HG02981 (cell line): Measurements from ENCODE around the gene SLC35B3.
"Not testable (repeated sequence)": the region's sequence is repeated elsewhere in the genome, so short reads cannot be mapped to it uniquely, and the experiment has no call there.

Experiments
- ATAC-seq: cut with Tn5 transposase; IDR thresholded peaks from one replicate; pipeline ENCODE4 v1.9.1; 2021; ENCODE audit warnings: mild to moderate bottlenecking, moderate library complexity; ENCODE audit not compliant: unreplicated experiment

The SLC35B3 gene

GRCh38 chr6:8435093-8435844, at the start of gene SLC35B3:
Gene SLC35B3, minus strand, starts transcription at chr6:8435545.
- ATAC-seq, result peak; percentile 93

- ATAC-seq, result no peak
Measured at GRCh38 chr6:8483650-8484049, 48.3 kb upstream of the SLC35B3 start.

- peak; percentile 87 for ATAC-seq
Measured at GRCh38 chr6:8481727-8482126, 46.4 kb upstream of the SLC35B3 start.

- no peak for ATAC-seq
Measured at GRCh38 chr6:8478418-8478817, 43.1 kb upstream of the SLC35B3 start.

- ATAC-seq, result no peak
Measured at GRCh38 chr6:8476656-8477055, 41.3 kb upstream of the SLC35B3 start.

GRCh38 chr6:8468552-8469356, 33.4 kb upstream of the SLC35B3 start:
- no peak for ATAC-seq

- no peak for ATAC-seq
Measured at GRCh38 chr6:8462694-8463093, 27.3 kb upstream of the SLC35B3 start.

- no peak for ATAC-seq
Measured at GRCh38 chr6:8462169-8462568, 26.8 kb upstream of the SLC35B3 start.

GRCh38 chr6:8446391-8446790, 11.0 kb upstream of the SLC35B3 start:
- ATAC-seq, result no peak

- not testable (repeated sequence) for ATAC-seq
Measured at GRCh38 chr6:8445930-8446329, 10.6 kb upstream of the SLC35B3 start.

GRCh38 chr6:8442150-8442549, 6.8 kb upstream of the SLC35B3 start:
- no peak for ATAC-seq

- no peak for ATAC-seq
Measured at GRCh38 chr6:8441452-8441851, 6.1 kb upstream of the SLC35B3 start.

GRCh38 chr6:8439601-8440268, 4.4 kb upstream of the SLC35B3 start:
- no peak for ATAC-seq

GRCh38 chr6:8437813-8438212, 2.5 kb upstream of the SLC35B3 start:
- no peak for ATAC-seq

- no peak for ATAC-seq
Measured at GRCh38 chr6:8436966-8437365, 1.6 kb upstream of the SLC35B3 start.

- no peak for ATAC-seq
Measured at GRCh38 chr6:8435845-8436168, 462 bp upstream of the SLC35B3 start.

- peak; percentile 22 for ATAC-seq
Measured at GRCh38 chr6:8434727-8435092, 635 bp downstream of the SLC35B3 start.

GRCh38 chr6:8432614-8433013, 2.7 kb downstream of the SLC35B3 start:
- no peak for ATAC-seq

- ATAC-seq, result no peak
Measured at GRCh38 chr6:8429821-8430220, 5.5 kb downstream of the SLC35B3 start.

- ATAC-seq, result not testable (repeated sequence)
Measured at GRCh38 chr6:8426544-8426943, 8.8 kb downstream of the SLC35B3 start.

GRCh38 chr6:8420031-8420588, 15.2 kb downstream of the SLC35B3 start:
- ATAC-seq, result no peak

- no peak for ATAC-seq
Measured at GRCh38 chr6:8415913-8416312, 19.4 kb downstream of the SLC35B3 start.
